KOPT-K1 (cell line): ENCODE results near the gene TBCD.

Experiments used
- H3K27ac ChIP-seq: fragments of 200-600 bp; sonication (generic); 2 replicates; pipeline ENCODE4 v1.5.1; 2016; ENCODE audit warnings: antibody characterized with exemption, mild to moderate bottlenecking, low read depth, low read length; ENCODE audit not compliant: poor library complexity, severe bottlenecking
- H3K36me3 ChIP-seq: fragments of 200-600 bp; sonication (generic); 2 replicates; pipeline ENCODE4 v1.5.1; 2017; ENCODE audit warnings: antibody characterized with exemption, mild to moderate bottlenecking, low read length, moderate library complexity; ENCODE audit not compliant: insufficient read depth
- H3K9me3 ChIP-seq: fragments of 200-600 bp; sonication (generic); 2 replicates; pipeline ENCODE4 v1.5.1; 2017; ENCODE audit warnings: antibody characterized with exemption, low read length, mild to moderate bottlenecking; ENCODE audit not compliant: insufficient read depth, poor library complexity, severe bottlenecking

Gene TBCD

DNA sequence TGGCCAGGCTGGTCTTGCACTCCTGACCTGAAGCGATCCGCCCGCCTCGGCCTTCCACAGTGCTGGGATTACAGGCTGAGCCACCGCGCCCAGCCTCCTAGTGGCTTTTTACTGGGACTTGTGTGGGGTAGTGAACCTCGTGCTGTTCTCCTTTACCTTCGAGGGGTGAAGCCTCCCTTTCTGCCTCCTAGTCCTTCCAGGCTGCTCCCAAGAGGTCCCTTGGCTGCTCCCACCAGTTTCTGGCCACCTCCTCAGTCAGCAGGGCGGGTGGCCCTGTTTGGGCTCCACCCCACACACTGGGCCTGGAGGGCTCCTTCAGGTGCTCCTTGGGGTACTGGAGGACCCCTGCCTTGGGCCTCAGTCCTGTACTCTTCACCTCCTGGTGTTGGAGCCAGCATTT is 158.9 kb downstream of the TBCD start:
- H3K9me3 ChIP-seq: no peaks in the 10 kb centered on the region
- peaks cover 86% of the 10 kb centered on the region for H3K36me3 ChIP-seq
- peak overlapping the region; percentile 80 for H3K27ac ChIP-seq

DNA sequence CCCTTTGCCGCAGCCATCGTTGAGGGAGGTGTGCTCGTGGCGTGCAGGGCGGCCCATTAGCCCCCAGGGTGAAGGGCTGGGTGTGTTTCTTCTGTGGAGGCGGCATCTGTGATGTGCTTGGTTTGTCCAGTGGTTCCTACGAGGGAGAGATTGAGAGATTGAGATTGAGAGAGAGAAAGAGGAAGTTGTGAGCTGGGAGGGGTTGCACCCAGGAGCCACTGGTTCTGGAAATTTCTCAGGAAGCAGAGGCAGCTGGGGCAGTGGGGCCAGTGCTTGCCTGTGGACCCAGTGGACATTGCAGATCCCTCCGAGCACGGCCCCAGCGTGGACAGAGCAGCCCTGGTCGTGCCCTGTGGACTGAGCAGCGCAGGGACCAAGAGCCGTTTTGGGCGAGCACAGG is 160.0 kb downstream of the TBCD start:
- Histone ChIP-seq H3K27ac (peak overlapping the region; percentile 80), H3K9me3 (no peaks in the 10 kb centered on the region), H3K36me3 (peaks cover 86% of the 10 kb centered on the region)

DNA sequence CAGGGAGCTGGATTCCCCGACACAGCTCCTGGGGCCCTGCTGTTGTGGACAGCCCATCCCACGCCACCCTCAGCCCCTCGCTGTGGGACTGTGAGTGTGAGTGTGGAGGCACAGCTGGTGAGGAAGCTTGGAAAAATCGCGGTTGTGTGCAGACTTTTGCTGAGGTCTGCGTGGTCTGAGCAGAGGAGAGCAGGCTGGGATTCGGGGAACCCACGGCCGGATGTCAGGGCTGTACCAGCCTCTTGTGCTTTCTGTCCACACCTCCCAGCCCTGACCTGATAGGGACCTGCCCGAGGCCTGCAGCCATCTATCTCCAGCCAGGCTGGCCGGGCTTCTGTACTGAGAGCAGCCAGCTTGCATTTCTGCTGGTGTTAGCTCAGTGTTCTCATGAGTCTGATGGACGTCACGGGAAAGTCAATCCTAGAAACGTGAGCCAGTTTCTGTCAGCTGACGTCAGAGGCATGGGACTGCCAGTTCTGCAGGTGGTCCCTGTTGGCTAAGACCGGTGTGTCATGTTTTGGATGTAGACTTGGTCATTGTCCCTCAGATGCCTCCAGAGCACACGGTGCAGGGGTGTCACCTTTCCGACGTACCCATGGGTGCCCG is 160.7 kb downstream of the TBCD start:
- Histone ChIP-seq H3K9me3 (no peaks in the 10 kb centered on the region), H3K27ac (peak overlapping the region; percentile 19), H3K36me3 (peaks cover 86% of the 10 kb centered on the region)

DNA sequence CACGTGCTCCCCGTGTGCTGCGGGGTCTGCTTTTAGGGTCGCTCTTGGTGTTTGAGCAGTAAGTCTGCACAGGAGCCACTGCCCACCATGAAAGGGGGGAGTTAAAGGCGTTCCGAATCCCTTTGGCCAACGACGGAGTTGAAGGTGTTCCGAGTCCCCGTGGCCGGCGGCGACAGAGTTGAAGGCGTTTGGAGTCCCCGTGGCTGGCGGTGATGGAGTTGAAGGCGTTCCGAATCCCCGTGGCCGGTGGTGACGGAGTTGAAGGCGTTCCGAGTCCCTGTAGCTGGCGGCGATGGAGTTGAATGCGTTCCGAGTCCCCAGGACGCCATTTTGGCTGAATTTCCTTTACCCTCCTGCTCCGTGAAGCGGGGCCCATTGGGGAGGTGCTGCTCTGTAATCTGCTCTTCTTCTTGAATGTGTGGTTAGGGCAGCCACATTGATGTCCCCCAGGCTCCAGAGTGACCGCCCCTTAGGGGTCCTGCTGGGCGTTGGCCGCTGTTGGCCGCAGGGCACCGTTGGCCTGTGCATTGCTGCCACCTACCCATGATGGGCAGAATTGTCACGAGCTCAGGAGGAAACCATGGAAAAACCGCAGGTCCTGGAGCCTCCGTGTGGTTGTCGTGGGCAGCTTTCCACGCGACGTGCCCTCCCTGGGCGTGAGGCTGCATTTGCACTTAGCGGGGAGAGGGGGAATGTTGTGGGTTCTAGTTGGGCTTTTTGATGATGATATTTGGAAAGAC is 161.6 kb downstream of the TBCD start:
- H3K27ac ChIP-seq: peak overlapping the region; percentile 19
- H3K9me3 ChIP-seq: no peaks in the 10 kb centered on the region
- peaks cover 94% of the 10 kb centered on the region for H3K36me3 ChIP-seq

DNA sequence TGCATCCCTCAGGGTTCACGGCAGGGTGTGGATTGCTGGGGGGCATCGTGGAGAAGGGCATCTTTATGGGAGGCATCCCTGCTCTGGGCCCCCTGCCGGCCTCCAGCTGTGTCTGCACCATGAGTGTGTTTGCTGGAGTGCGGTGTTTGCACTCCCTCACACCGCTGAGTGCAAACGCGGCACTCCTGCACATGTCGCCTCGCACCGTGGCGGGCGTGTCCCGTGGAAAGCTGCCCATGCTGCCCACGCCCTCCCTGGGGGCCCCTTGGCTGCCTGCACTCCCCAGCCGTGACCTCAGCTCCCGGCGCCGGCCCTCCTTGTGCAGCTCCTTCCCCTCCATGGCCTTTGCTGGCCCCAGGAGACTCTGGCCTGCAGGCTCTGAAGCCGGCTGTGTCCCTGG is 162.5 kb downstream of the TBCD start:
- peaks cover 100% of the 10 kb centered on the region for H3K36me3 ChIP-seq
- H3K27ac ChIP-seq: no peak overlapping the region
- no peaks in the 10 kb centered on the region for H3K9me3 ChIP-seq

DNA sequence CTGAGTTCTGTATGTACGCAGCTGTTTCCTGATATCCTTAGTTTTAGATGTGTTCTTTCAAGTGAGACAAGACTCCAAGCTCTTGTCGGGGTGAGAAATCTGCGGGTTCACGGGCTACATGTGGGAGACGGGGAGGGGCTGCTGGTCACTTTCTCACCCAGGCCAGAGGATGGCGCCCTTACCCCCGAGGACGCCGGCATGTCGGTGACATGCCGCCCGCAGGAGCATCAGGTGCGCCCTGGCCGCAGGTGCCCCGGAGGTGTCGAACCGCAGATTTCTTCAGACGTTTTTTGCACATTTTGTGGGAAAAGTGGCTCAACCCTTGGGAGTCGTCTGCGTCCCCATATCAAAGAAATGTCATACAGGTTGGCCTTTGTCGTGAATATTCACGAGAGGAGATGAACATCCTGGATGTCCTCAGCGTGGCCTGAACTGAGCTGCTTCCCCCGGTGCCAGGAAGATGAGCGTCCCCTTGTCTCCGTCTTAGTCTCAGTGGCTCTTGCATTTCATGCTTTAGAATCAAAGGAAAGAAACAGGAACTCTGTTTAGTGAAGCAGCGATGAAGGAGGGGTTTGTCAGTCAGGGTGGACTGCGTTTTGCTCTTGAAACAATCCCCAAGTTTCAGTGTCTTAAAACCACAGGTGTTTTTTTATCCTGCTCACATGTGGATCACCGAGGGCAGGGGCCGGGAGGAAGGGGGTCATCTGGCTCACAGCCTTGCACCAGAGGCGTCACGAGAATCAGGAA is 163.3 kb downstream of the TBCD start:
- no peak overlapping the region for H3K27ac ChIP-seq
- peaks cover 100% of the 10 kb centered on the region for H3K36me3 ChIP-seq
- no peaks in the 10 kb centered on the region for H3K9me3 ChIP-seq

DNA sequence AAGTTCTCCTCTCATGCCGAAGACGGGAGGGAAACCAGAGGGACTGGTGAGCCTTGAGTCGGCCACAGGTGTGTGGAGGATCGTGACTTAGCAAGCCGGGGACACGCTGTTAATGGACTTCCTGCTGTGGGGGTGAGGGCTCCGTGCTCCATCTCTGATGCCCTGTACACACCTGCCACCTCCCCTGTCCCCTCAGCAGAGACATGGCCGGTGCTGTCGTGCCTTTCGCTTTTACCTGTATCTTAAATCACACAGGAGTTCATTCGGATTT is 163.8 kb downstream of the TBCD start:
- Histone ChIP-seq H3K27ac (no peak overlapping the region), H3K36me3 (peaks cover 100% of the 10 kb centered on the region), H3K9me3 (no peaks in the 10 kb centered on the region)

DNA sequence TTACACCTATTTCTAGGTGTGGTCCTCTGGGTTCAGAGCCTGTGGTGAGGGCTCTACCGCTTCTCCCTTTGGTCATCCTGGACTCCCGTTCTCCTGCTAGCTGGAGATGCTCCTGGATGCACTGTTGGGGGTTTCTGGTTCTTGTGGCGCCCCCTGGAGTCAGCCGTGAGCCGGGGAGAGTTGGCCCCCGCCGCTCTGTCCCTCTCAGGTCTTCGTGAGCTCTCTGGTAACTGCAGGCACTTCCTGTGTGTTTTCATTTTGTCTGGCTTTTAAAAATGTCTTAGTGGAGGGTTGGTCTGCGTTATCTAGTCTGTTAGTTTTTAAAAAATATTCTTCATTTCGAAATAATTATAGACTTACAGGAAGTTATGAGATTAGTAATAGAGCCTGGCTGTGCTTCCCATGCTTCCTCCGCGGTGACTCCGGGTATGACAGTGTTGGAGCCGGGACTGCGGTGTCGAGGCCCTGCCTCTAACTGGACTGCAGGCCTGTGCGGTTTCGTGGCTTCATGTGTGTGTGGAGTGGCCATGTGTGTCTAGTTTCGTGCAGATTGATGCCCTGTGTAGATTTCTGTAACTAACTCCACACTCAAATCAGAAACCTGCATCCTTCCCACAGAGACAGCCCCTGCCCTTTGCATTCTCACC is 166.0 kb downstream of the TBCD start:
- Histone ChIP-seq H3K27ac (no peak overlapping the region), H3K36me3 (peaks cover 100% of the 10 kb centered on the region)

DNA sequence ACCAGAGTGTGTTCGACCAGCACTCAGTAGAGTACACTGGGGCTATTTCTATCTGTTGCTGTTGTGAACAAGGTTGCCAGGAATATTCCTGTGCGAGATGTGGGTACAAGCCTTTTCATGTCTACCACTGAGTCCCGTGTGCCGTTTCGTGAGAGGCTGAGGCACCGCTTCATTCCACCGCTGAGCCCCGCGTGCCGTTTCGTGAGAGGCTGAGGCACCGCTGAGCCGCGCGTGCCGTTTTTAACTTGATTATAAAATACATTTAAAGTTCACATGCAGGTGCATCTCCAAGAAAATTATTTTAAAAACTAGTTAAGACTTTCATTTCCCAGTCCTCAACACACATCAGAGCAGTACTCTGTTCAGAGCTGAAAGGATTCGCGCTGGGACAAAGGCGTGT is 166.6 kb downstream of the TBCD start:
- Histone ChIP-seq H3K36me3 (peaks cover 100% of the 10 kb centered on the region), H3K9me3 (no peaks in the 10 kb centered on the region), H3K27ac (no peak overlapping the region)

More for the DNA sequence above, 166.0 kb downstream of the TBCD start:
- H3K9me3 ChIP-seq: no peaks in the 10 kb centered on the region

DNA sequence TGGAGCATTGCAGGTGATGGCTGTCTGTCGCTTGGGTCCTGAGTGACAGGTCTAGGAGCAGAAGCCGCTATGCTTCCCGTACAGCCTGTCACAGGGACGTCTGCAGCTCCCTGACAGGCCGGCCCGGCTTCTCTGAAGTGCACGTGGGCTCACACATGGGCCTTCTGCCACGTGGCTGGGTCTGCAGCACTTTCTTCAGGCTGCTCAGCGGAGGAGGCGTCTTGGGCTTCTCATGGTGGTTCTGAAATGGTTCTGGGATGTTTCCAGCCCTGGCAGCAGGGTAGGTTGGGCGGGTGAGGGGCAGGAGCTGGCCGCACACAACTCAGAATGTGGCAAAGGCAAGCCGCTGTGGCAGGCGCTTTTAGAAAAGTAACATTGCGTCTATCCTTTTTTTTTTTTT is 168.3 kb downstream of the TBCD start:
- H3K36me3 ChIP-seq: peaks cover 100% of the 10 kb centered on the region
- no peak overlapping the region for H3K27ac ChIP-seq
- no peaks in the 10 kb centered on the region for H3K9me3 ChIP-seq

DNA sequence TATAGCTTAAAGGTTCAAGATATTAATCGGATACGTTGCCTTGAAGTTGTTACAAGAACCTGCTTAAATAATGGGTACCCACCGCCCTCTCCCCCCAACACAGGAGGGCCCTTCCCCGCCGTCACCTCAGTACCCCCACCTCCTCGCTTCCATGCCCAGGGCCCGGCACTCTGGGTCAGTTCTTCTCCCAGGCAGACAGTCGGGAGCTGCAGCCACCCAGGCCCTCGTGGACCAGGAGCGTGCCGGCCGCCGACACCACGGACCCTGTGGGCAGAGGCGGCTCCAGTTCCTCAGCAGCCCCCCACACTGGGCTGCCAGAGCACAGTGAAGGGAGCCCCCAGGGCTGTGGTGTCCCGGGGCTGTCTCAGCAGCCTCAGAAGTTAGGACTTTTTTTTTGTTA is 168.8 kb downstream of the TBCD start:
- Histone ChIP-seq H3K27ac (no peak overlapping the region), H3K9me3 (no peaks in the 10 kb centered on the region), H3K36me3 (peaks cover 100% of the 10 kb centered on the region)

DNA sequence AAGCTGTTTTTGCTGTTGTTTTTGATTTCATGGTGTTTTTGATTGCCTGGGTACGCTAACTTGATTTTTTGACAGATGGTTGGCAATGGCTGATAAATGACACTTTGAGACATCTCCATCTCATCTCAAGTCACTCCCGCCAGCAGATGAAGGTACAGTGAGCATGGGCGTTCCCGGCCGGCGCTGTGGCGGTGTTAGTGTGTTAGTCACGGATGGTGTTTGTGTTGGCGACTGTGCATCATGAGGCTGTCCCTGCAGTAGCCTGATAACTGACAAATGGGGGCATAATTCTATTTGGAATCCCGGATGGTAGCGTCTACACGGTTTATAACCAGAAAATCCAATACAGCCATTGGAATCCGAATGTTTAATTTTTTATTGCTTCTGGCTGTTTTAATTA is 169.6 kb downstream of the TBCD start:
- Histone ChIP-seq H3K36me3 (peaks cover 100% of the 10 kb centered on the region), H3K27ac (no peak overlapping the region), H3K9me3 (no peaks in the 10 kb centered on the region)

DNA sequence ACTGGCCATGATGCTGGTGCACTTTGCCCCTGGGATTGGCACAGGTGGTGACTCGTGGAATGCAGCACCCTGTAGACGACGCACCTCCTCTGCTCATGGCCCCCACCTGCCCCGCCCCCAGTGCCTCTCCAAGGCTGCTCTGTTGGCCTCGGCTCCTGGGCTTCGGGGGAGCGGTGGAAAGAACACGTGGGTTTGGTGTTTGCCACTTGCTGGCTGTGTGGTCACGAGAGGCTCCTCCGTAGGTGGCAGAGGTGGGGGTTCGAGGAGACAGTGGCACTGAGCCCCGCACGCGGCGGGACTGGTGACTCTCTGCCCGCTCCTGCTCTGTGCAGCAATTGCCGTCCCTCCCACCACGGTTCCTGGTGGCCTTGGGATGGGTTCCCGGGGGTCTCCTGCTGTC is 170.8 kb downstream of the TBCD start:
- Histone ChIP-seq H3K9me3 (no peaks in the 10 kb centered on the region), H3K27ac (no peak overlapping the region), H3K36me3 (peaks cover 100% of the 10 kb centered on the region)

DNA sequence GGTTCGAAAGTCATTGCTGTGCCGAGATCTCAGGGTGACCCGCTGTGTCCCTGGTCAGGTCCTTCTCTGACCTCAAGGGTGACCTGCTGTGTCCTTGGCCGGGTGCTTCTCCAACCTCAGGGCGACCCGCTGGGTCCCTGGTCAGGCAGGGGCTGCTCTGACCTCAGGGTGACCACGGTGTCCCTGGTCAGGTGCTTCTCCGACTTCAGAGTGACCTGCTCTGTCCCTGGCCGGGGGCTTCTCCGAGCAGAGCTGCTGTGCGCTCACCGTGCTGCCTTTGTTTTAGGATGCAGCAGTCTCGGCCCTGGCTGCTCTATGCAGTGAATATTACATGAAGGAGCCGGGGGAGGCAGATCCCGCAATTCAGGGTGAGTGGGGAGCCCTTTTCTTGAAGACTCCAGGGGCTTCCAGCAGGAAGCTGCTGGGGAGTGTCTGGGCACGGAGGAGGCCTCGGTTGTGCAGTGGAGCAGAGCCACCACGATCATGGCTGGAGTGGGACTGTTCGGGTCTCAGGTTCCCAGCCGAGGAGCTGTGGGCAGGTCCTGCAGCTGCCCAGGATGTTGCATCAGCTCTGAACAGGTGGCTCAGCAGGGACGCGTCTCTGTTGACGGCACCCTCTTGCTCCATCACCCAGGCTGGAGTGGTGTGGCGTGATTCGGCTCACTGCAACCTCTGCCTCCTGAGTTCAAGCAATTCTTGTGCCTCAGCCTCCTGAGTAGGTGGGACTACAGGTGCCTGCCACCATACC is 171.7 kb downstream of the TBCD start:
- Histone ChIP-seq H3K27ac (no peak overlapping the region), H3K9me3 (no peaks in the 10 kb centered on the region), H3K36me3 (peaks cover 100% of the 10 kb centered on the region)

DNA sequence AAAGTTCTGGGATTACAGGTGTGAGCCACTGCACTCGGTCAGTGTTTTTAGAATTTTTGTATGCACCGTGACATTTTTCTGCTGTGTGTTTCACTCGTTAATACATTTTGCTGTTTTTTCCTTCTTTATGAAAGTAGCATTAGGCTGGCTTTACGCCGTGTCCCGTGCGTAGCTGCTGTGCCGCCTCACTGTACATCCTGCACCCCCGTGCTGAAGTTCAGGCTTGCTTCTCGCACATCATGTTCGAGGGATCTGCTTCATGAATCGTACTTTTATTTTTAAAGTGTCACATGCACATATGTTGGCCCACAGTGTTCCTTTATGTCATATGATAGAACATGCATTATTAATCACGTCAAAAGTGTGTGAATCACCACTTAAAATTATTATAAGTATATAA is 172.3 kb downstream of the TBCD start:
- H3K27ac ChIP-seq: no peak overlapping the region
- H3K9me3 ChIP-seq: no peaks in the 10 kb centered on the region
- peaks cover 100% of the 10 kb centered on the region for H3K36me3 ChIP-seq
